GM18951 (cell line): ENCODE measurements around the gene CWC22.
"Not testable (repeated sequence)": the region's sequence is repeated elsewhere in the genome, so short reads cannot be mapped to it uniquely, and the experiment has no call there.

Source experiments
- POLR2A ChIP-seq: IDR thresholded peaks from 4 replicates; pipeline ENCODE4 v1.6.1; 2011; ENCODE audit warnings: mild to moderate bottlenecking; ENCODE audit not compliant: insufficient read length, insufficient read depth; ENCODE audit errors: extremely low read depth
- in situ Hi-C: fragments of 300-500 bp; cut with MboI; formaldehyde crosslinking; loops from one replicate; pipeline ENCODE4 v1.12.0; 2022; ENCODE audit warnings: low sequenced_read_pairs, mixed read lengths, inconsistent platforms; ENCODE audit not compliant: unreplicated experiment

The CWC22 gene

GRCh38 chr2:180006781-180007579, at the start of gene CWC22:
CWC22 (minus strand) TSS chr2:180007297; CDS start chr2:179993341, 13,956 bp downstream.
- TF ChIP-seq POLR2A, result peak; percentile 67
- in situ Hi-C loops, result no loop called here

GRCh38 chr2:180056367-180057118, 49.4 kb upstream of the CWC22 start:
- TF ChIP-seq POLR2A, result no peak

GRCh38 chr2:180054576-180054975, 47.5 kb upstream of the CWC22 start:
- in situ Hi-C loops, result not testable (repeated sequence)

More at GRCh38 chr2:180056367-180057118, 49.4 kb upstream of the CWC22 start:
- in situ Hi-C loops, result no loop called here

- TF ChIP-seq POLR2A, result no peak
- in situ Hi-C loops, result no loop called here
Measured at GRCh38 chr2:180050246-180050645, 43.1 kb upstream of the CWC22 start.

- in situ Hi-C loops, result no loop called here
- TF ChIP-seq POLR2A, result no peak
Measured at GRCh38 chr2:180048251-180048650, 41.2 kb upstream of the CWC22 start.

- no peak for TF ChIP-seq POLR2A
- in situ Hi-C loops, result no loop called here
Measured at GRCh38 chr2:180046776-180047175, 39.7 kb upstream of the CWC22 start.

GRCh38 chr2:180046202-180046601, 39.1 kb upstream of the CWC22 start:
- in situ Hi-C loops, result no loop called here

GRCh38 chr2:180040146-180040925, 33.2 kb upstream of the CWC22 start:
- in situ Hi-C loops, result no loop called here
- no peak for TF ChIP-seq POLR2A

More at GRCh38 chr2:180046202-180046601, 39.1 kb upstream of the CWC22 start:
- TF ChIP-seq POLR2A, result no peak

GRCh38 chr2:180038997-180039396, 31.9 kb upstream of the CWC22 start:
- TF ChIP-seq POLR2A, result no peak
- in situ Hi-C loops, result no loop called here

- in situ Hi-C loops, result no loop called here
- TF ChIP-seq POLR2A, result no peak
Measured at GRCh38 chr2:180033993-180034894, 27.1 kb upstream of the CWC22 start.

- TF ChIP-seq POLR2A, result no peak
- in situ Hi-C loops, result no loop called here
Measured at GRCh38 chr2:180029575-180029974, 22.5 kb upstream of the CWC22 start.

- TF ChIP-seq POLR2A, result no peak
- in situ Hi-C loops, result no loop called here
Measured at GRCh38 chr2:180021850-180022249, 14.8 kb upstream of the CWC22 start.

- in situ Hi-C loops, result no loop called here
Measured at GRCh38 chr2:180017784-180018183, 10.7 kb upstream of the CWC22 start.

More at GRCh38 chr2:180017784-180018183, 10.7 kb upstream of the CWC22 start:
- TF ChIP-seq POLR2A, result no peak
